HL-60/S4 (cell line): ENCODE data around the gene PHF3.

Source experiments
- in situ Hi-C: fragments of 300-500 bp; cut with MboI; formaldehyde crosslinking; loops from 2 replicates; pipeline ENCODE4 v1.14.3; 2022; ENCODE audit warnings: low sequenced_read_pairs

The PHF3 gene

GRCh38 chr6:63635588-63636517 is at the start of gene PHF3:
PHF3 (plus strand) TSS chr6:63635802; CDS start chr6:63646552, 10,750 bp downstream.
- in situ Hi-C loops: no loop called here

GRCh38 chr6:63589952-63590411 is 45.6 kb upstream of the PHF3 start:
- in situ Hi-C loops: loop anchor here (25.0 kb wide), 1 partner anchor 172 kb away; no protein-coding TSS in a partner anchor

- in situ Hi-C loops: loop anchor here (25.0 kb wide), 1 partner anchor 169 kb away; no protein-coding TSS in a partner anchor
Observed at GRCh38 chr6:63592886-63593285, 42.7 kb upstream of the PHF3 start.

- in situ Hi-C loops: loop anchor here (25.0 kb wide), 1 partner anchor 165 kb away; no protein-coding TSS in a partner anchor
Observed at GRCh38 chr6:63597141-63598048, 38.2 kb upstream of the PHF3 start.

- in situ Hi-C loops: loop anchor here (25.0 kb wide), 1 partner anchor 164 kb away; no protein-coding TSS in a partner anchor
Observed at GRCh38 chr6:63598049-63599036, 37.3 kb upstream of the PHF3 start.

- in situ Hi-C loops: loop anchor here (25.0 kb wide), 1 partner anchor 163 kb away; no protein-coding TSS in a partner anchor
Observed at GRCh38 chr6:63599243-63599642, 36.4 kb upstream of the PHF3 start.

GRCh38 chr6:63600136-63600535 is 35.5 kb upstream of the PHF3 start:
- in situ Hi-C loops: no loop called here

GRCh38 chr6:63609231-63609630 is 26.4 kb upstream of the PHF3 start:
- in situ Hi-C loops: no loop called here

GRCh38 chr6:63610944-63611343 is 24.7 kb upstream of the PHF3 start:
- in situ Hi-C loops: no loop called here

- in situ Hi-C loops: no loop called here
Observed at GRCh38 chr6:63611560-63611959, 24.0 kb upstream of the PHF3 start.

- in situ Hi-C loops: no loop called here
Observed at GRCh38 chr6:63615590-63615989, 20.0 kb upstream of the PHF3 start.

GRCh38 chr6:63624091-63624490 is 11.5 kb upstream of the PHF3 start:
- in situ Hi-C loops: no loop called here

GRCh38 chr6:63630466-63630865 is 5.1 kb upstream of the PHF3 start:
- in situ Hi-C loops: no loop called here

GRCh38 chr6:63634630-63635029 is 972 bp upstream of the PHF3 start:
- in situ Hi-C loops: no loop called here

- in situ Hi-C loops: no loop called here
Observed at GRCh38 chr6:63635215-63635587, 401 bp upstream of the PHF3 start.

- in situ Hi-C loops: no loop called here
Observed at GRCh38 chr6:63636518-63637021, 968 bp downstream of the PHF3 start.

- in situ Hi-C loops: no loop called here
Observed at GRCh38 chr6:63637865-63638445, 2.4 kb downstream of the PHF3 start.

- in situ Hi-C loops: no loop called here
Observed at GRCh38 chr6:63640062-63640461, 4.5 kb downstream of the PHF3 start.

GRCh38 chr6:63643862-63644261 is 8.3 kb downstream of the PHF3 start:
- in situ Hi-C loops: no loop called here
